NCI-H2081 (cell line): ENCODE measurements around the gene SCN8A.
"Not testable (repeated sequence)": the region's sequence is repeated elsewhere in the genome, so short reads cannot be mapped to it uniquely, and the experiment has no call there.

Experiments
- DNase-seq, 2 experiments: peaks; one replicate each; lab custom pipeline; 2025; lab: John Stamatoyannopoulos, UW

SCN8A gene

DNA sequence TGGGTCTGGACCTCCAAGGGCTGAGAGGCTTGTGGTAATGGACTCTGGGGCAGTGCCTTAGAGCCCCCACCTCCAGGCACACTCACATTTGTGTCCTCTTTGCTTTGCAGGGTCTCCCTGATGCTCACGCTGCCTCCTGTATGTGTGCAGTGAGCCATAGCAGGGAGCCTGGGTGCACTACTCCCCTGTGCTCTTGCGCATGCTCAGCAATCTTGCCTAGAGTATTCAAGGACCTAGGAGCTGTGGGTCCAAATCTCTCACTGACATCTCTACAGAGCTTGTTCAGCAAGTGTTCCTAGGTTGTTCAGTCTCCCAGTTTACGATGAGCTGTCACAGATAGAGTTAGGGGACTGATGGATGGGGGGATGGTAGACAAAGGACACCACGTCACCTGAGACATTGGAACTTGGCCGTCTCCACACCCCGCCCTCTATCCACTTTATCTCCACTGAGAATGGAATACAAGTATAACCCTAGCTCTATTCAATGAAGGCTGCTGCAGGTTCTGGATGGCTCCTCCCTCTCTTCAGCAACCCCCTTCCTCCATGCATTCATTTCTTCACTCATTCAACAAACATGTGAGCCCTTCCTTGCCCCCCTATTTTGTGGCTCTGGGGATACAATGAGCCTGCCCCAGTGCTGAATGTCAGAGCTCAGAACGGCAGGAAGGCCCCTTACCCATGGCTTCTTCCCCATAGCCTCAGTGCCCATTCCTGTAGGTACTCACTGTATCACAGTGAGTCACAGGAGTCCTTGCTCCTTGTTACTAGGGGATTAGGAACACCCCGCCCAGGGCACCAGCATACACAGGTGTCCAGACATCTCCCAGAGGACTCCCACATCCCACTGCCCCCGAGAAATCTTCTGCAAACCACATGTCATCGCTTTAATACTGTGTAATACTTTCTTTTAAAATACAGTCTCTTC, 226.3 kb downstream of the SCN8A start:
- DNase-seq: no peak

DNA sequence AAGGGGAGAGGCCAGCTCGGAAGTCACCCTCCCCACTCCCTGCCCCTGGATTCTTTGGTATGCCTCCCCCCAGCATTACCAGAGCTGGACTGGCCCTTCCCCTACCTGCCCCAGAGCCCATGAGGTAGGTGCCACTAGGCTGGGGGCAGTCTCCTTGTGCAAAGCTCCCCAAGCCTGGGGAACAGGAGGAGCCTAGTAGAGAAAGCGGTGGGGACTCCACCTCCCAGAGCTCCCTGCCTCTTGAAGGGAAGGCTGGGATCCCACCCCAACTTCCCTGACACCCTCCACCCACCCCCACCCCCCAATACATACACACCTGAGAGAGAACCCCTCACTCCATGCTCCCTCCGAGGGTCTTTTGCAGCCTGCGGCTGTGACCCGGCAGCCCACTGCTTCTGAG, 227.1 kb downstream of the SCN8A start:
- no peak for DNase-seq

DNA sequence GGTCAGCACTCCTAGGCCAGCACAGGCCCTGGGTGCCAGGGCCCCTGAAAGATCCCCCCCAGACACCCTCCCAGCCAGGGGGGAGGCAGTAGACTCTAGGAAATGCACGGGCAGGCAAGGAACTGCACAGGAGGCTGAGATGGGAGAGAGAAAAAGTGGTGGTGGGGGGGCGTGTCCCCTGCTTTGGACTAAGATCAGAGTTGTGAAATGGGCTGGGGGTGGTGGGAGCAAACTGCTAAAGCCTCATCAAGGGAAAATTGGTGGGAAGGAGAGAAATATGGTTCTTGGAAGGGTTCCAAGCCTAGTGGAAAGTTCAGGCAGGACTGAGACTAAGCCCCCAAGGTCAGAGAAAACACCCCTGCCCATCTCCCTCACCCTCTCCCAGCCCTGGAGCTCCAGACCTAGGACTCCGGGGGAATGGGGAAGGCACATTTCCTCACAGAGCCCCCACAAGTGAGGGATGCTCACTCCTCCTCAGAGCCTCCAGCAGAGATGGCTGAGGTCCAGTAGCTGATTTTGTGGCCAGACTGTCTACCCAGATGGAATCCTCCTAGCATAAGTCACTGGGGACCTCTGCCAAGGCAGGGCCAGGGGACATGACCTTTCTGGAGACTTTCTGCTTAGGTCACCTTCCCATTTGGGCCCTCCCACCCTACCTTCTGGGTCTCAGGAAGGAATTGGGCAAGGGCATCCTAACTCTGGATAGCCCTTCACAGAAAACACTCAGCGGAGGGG, 227.7 kb downstream of the SCN8A start:
- no peak for DNase-seq

DNA sequence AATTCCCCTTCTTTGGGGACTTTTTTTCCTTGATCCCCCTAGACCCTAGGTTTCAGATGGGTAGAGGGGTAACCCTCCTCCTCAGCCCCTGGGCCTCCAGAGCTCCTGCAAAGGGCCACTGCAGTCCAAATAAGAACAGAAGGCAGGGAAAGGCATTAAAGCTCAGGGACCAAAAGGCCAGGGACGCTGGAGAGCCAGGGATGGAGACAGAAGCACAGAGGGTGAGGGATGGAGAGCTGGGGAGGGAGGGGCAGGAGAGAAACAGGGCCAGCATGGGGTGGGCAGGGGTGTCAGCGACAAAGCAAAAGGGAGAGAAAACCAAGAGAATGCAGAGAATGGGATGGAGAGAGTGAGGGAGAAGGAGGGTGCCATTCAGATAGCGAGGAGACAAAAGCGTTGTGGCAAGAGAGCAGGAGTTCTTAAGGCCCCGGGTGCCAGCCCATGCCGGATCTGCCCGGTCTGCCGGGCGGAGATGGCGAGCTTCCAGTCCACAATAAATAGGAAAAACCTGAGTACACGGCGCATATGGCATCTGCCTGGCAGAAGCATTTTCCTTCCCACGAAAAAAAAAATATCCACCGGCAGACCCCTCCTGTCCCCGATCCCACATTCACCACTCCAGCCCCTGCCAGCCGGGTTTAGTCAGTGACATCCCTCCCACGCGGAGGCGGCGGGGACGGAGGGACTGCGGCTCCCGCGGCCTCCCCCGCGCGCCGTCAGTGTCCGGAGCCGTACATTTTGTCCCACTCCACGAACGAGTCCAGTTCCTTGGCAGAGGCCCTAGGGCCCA, 228.9 kb downstream of the SCN8A start:
- DNase-seq: peak in 1 of 2 experiments; percentile 37

DNA sequence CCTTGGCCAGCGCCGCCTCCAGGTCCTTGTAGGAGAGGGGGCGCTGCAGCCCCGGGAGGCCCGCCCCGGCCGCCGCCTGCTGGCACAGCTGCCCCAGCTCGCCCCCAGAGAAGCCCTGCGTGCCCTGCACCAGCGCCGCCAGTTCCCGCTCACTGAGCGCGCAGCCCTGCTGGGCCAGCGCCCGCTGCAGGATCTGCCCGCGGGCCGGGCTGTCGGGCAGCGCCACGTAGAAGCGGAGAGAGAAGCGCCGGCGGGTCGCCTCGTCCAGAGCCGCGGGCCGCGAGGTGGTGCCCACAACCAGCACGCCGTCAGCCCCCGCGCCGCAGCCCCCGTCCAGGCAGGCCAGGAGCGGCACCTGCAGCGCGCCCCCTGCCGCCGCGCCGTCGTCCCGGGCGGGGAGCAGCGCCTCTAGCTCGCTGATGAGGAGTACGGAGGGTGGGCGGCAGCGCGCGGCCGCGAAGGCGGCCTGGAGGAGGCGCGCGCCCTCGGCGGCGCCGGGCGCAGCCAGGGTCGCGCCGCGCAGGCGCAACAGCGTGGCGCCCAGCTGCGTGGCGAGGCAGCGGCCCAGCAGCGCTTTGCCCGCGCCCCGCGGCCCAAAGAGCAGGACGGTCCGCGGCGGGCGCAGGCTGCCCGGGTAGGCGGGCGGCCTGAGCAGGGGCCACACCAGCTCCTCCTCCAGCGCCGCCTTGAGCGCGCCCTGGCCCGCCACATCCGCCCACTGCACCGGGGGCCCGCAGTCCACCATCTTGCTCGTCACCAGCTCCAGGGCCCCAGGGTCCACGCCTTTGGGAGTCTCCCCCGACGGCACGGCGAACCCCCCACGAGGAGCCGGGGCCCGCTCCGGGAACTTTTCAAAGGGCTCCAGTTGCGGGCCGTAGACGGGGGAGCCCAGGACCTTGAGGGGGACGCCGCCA, 229.8 kb downstream of the SCN8A start:
- peak; percentile 78 to 84 for DNase-seq

DNA sequence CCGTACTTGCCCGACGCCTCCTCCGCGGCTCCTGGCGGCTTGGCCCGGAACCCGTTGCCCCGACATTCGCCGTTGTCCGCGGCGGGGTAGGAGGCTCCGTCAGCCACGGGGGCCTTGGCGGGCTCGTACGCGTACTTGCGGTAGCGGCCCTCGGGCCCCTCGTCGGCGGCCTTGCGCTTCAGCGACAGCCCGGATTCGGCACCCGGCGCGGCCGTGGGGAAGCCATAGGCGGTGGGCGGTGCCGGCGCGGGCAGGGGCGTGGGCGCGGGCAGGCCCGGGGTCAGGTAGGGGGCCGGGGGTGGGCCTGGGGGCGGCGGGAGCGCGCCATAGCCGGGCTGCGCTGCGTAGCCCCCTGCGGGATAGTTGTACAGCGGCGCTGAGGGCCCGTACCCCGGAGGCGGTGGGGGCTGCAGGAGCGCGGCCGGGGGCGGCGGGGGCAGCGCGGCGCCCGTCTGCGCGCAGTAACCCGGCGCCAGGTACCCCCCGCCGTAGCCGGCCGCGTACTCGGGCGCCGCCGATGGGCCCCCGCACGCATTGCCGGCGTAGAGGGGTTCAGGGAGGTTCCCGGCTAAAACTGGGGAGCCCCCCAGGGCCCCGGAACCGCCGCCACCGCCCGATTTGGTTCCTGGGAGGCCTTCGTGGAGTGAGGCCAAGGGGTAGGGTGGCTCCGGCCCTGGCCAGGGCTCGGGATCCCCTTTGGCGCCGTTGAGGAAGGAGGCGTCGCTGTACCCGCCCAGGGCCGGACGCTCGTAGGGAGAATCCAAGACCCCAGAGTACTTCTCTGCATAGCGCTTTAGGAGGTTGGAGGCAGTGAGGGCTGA, 230.6 kb downstream of the SCN8A start:
- no peak for DNase-seq

DNA sequence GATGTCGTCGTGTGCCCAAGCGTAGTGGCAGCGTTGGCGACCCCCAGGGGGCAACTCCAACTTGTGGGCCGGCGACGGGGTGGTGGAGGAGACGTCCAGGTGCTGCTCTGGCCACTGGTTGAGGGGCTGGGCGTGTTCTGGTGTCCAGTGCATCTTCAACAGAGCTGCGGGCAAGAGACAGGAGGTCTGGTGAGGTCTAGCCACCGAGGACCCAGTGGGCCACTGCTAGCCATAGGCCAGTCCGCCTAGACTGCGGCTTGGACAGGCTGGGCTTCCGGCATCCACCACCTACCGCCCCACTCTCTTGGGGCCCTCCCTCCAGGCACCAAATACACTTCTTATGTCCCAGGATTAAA, 231.2 kb downstream of the SCN8A start:
- no peak for DNase-seq

DNA sequence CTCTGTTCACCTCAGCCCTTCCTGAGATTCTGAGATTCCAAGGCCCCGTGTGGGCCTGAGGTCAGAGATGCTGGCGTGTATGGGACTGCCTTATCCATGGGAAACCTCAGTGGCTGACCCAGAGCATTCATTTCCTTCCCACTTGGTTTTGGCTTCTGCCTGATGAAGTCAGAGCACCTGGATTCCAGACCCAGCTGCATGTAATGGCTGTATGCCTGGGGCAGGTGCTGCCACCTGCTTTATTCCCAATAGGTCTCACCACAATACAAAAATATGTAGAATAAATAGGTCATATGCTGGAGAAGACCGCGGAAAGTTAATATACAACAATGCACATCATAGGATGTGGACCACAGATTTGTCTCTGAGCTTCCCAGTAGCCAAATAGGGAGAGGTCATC, 231.9 kb downstream of the SCN8A start:
- peak in 1 of 2 experiments; percentile 31 for DNase-seq

DNA sequence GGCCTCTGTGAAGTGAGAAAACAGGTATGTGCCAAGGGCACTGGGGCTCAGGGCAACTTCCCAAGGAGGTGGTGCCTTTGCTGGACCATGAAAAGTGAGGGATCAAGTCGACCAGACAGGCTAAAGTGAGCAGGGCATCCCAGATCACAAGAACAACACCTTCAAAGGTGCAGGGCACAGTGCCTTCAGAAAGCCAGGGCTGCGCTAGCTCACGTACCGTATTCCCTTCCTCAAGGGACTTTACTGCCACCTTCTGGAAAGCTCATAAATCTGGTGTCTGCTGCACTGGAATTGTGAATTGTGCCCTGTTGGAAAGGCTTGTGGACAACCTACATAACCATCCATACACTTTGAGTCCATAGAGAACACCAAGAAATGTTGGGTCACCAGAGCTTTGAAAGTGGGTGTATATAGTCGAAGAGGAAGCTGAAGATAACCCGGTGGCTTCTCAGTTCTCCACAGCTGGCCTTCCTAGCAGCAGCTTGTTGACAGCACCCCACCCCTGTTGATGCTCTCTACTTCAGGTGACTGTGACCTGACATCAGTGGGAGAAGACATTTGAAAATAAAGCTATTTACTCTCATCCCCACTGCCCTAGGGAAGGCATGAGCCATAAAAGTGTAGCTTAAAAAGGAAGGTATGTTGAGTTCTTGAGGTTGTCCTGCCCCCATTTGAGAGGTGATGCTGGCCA, 233.0 kb downstream of the SCN8A start:
- peak; percentile 75 to 80 for DNase-seq

DNA sequence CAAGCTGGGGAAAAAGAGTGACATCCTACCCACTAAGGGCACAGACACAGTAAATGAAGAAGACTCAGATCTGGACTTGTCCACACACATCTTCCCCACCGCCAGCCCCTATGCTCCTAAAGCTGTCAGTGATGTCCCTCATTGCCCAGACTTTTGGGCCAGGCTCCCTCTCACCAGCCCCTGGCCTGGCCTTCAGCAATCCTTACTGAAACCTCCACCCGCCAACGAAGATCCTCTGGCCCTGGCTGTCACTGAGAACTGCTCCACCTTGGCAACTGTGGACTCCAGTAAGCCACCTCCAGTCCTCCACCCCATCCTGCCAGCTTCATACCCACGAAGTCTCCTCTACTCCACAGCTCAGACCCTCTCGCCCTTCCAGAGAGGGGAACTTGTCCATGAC, 234.2 kb downstream of the SCN8A start:
- DNase-seq: no peak

DNA sequence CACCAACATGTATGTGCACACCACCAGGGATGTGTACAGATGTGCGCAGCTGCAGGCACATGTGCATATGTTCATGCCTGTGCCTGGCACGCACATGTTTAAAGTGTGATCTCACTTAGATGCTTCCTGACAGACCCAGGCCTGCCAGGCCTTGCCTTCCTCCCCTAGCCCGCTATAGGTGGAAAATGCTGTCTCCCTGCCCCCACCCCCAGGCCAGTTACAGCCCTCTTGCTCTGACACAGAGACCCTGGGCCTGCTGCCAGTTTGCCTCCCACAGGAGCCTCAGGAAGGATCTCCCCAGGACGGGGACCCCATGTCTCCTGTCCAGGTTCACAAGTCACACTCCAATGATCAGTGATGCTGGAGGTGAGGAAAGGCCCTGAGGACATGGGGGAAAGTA, 235.8 kb downstream of the SCN8A start:
- no peak for DNase-seq

DNA sequence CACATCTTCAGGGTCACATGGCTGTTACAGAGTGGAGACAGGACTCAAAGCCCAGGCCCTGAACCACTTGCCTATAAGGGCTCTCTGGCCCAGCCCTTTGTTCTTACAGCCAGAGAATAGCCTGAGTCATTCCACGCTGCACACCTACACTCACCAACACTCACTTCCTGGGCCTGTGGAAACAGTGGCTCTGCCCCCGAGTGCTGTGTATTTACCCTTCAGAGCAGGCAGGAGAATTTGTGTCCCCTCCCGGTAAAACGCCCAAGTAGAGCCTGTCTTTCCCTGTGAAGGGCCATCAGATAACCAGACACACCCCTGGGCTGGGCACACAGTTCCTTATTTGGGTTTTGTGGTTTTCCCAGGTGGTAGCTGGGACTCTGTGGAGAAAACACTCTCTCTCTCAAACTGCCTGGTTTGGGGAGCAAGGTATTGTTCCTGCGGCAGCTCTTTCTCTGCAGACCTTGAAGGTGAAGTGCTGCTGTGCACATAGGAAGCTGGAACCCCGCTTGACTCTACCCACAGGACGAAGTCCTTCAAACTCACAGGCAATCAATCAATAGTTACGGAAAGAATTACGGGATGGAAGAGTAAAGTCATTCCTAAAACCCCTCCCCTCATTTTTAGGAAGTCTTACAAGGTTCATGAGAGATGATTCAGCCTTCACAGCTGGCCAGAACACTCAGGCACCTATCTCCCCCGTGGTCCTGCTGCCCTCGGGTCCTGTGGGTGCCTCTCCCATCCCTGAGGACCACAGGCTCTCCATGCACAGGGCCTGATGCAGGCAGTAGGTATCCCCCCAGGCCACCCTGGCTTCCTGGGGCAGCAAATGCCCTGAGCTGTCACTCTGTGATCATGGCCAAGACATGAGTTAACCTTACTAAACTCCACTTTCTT, 237.1 kb downstream of the SCN8A start:
- no peak for DNase-seq

DNA sequence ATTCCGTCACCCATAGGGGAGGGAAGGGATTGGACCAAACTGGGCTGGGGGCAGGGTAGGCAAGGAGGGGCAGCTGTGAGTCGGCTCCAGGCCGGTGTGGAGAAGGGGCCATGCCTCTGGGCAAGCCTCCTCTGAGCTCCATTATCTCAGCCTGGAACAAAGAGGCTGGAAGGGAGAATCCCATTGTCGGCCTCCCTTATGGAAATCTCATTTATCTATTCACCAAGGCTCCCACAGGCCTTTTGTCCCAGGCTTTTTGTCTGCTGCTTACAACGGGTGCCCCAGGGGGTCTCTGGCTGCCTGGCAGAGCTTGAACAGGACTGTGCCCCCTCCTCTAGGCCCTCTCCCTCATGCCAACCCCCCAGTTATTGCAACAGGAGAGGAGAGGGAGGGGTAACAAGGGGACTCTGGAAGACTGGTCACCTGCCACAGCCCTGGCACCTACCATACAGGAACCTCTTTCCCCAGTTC, 238.0 kb downstream of the SCN8A start:
- DNase-seq: peak in 1 of 2 experiments; percentile 20

DNA sequence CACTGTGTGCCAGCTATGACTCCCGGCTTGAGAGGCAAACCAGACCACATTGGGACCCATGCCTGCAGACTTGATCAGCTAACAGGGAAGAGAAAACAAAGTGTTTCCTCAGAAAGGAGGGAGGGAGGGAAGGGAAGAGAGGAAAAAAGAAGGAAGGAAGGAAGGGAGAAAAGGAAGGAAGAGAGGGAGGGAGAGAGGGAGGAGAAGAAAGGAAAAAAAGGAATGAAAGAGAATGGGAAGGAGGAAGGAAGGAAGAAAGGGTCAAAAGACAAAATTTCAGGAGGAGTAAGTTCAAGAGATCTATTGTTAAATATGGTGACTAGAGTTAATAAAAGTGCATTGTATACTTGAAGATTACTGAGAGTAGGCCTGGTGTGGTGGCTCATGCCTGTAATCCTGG, 238.6 kb downstream of the SCN8A start:
- DNase-seq: no peak

DNA sequence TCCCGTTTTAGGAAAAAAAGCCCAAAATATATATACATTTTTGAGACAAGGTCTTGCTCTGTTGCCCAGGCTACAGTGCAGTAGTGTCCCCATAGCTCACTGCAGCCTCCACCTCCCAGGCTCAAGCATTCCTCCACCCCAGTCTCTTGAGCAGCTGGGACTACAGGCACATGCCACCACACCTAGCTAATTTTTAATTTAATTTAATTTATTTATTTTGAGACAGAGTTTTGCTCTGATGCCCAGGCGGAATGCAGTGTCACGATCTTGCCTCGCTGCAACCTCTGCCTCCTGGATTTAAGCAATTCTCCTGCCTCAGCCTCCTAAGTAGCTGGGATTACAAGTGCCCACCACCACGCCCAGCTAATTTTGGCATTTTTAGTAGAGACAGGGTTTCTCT, 240.8 kb downstream of the SCN8A start:
- DNase-seq: not testable (repeated sequence)

DNA sequence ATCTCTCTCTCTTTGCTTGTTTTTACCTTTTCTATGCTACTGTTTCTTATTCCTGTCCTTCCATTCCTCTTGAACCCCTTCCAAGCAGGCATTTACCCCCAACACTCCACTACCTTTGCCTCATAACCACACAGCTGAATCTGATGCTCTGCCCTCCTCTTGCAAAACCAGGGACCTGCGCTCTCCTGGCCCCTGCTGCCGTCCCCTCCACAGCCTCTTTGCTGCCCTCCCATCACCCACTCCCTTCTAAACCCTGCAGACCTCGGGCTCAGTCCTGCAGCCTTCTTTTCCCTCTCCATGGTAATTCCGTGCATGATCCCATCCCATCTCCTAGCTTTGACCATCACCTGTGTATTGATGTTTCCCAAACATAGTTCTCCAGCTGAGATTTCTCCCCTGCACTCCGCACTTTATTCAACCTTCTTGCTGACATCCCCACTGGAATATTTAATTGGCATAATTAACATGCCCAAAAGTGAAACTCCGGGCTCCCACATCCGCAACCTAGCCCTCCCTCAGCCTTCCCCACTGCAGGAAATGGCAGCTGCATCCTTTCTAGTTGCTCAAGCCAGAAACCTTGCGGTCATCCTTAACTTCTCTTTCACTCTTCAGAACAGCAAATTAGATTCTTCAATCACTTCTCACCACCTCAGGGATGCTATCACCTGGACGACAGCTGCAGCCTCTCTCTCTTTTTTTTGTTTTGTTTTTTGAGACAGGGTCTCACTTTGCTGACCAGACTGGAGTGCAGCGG, 241.5 kb downstream of the SCN8A start:
- no peak for DNase-seq

DNA sequence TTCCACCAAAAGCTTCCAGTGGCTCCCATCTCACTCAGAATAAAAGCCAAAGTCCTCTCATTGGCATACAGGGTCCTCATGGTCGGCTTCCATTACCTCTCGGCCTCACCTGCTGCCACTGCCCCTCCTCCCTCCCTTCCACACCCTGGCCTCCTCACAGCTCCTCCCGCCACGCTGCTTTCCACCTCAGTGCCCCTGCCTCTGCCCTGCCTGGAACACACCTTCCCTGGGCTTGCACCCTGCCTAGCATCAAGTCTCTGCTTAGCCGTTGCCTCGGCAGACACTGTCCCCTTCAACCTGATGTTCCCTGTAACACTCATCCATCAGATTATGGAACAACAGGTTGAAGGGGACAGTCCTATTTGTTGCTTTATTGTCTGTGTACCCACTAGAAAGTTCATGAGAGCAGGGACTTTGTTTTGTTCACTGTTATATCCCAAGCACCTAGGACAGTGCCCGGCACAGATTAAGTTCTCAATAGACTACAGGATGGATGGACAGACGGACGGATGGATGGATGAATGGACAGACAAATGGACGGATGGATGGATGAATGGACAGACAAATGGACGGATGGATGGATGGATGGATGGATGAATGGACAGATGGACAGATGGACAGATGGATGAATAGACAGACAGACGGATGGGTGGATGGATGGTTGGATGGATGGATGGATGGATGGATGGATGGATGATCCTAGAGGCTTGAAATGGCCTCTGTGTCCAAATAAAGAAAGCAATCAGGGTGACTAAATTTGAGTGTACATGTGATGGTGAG, 242.6 kb downstream of the SCN8A start:
- DNase-seq: no peak
